Measurements from ENCODE around the gene GALNT16.

DNA sequence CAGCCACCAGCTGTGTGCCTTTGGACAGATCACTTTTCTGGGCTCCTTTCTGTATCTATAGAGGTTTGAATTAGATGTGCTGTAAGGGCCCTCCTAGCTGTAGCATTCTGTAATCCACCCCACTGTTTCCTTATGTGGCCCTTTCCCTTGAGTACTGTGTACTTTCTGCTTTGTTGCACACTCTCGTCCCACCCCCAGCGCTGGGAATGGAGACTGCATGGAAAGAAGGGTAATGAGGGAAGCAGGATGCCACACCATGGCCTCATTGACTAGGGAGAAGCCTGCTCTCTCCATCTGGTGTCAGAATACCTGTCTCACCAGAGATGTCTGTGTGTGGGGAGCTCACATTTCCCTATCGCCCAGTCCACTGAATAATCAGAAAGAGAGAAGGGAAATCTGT, 13.6 kb upstream of the GALNT16 start:
- TF ChIP-seq, protein P1, sequence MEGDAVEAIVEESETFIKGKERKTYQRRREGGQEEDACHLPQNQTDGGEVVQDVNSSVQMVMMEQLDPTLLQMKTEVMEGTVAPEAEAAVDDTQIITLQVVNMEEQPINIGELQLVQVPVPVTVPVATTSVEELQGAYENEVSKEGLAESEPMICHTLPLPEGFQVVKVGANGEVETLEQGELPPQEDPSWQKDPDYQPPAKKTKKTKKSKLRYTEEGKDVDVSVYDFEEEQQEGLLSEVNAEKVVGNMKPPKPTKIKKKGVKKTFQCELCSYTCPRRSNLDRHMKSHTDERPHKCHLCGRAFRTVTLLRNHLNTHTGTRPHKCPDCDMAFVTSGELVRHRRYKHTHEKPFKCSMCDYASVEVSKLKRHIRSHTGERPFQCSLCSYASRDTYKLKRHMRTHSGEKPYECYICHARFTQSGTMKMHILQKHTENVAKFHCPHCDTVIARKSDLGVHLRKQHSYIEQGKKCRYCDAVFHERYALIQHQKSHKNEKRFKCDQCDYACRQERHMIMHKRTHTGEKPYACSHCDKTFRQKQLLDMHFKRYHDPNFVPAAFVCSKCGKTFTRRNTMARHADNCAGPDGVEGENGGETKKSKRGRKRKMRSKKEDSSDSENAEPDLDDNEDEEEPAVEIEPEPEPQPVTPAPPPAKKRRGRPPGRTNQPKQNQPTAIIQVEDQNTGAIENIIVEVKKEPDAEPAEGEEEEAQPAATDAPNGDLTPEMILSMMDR (conservative IDR thresholded peaks at IDR 0.05 in 1 of 2, IDR thresholded peaks at IDR 0.05 in 1 of 2; ENCODE audit: low read depth in 1 of 2, low read length in 2 of 2), result no peak
- TF ChIP-seq EZH2 (IDR thresholded peaks at IDR 0.05; ENCODE audit: low read length, missing control alignments), result no peak
